Measurements from ENCODE around the gene TIGD3. TPM values are rescaled to one million over a fixed set of nuclear protein-coding genes. Genes with fewer than 3 reads are reported as not detected.
"Not testable (repeated sequence)": the region's sequence is repeated elsewhere in the genome, so short reads cannot be mapped to it uniquely, and the experiment has no call there.

The TIGD3 gene
- total and polyA plus RNA-seq, 10 of the 15 experiments (the other 5 are each of a cell fraction or from before 2014, with no cell fraction given), result 0.13 to 1.4 (median 0.57) TPM

DNA sequence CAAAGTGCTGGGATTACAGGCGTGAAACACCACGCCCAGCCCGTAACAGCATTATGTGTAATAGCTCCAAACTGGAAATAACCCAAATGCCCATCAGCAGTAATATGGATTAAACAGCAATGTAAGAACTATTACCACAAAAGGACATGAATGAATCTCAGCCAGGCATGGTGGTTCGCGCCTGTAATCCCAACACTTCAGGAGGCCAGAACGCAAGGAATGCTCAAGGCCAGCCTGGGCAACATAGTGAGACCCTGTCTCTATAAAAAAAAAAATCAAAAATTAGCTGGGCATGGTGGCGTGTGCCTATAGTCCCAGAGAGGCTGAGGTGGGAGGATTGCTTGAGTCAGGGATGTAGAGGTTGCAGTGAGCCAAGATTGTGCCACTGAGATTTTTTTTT is 24.0 kb upstream of the TIGD3 start (continued):
- TF ChIP-seq, protein P1, sequence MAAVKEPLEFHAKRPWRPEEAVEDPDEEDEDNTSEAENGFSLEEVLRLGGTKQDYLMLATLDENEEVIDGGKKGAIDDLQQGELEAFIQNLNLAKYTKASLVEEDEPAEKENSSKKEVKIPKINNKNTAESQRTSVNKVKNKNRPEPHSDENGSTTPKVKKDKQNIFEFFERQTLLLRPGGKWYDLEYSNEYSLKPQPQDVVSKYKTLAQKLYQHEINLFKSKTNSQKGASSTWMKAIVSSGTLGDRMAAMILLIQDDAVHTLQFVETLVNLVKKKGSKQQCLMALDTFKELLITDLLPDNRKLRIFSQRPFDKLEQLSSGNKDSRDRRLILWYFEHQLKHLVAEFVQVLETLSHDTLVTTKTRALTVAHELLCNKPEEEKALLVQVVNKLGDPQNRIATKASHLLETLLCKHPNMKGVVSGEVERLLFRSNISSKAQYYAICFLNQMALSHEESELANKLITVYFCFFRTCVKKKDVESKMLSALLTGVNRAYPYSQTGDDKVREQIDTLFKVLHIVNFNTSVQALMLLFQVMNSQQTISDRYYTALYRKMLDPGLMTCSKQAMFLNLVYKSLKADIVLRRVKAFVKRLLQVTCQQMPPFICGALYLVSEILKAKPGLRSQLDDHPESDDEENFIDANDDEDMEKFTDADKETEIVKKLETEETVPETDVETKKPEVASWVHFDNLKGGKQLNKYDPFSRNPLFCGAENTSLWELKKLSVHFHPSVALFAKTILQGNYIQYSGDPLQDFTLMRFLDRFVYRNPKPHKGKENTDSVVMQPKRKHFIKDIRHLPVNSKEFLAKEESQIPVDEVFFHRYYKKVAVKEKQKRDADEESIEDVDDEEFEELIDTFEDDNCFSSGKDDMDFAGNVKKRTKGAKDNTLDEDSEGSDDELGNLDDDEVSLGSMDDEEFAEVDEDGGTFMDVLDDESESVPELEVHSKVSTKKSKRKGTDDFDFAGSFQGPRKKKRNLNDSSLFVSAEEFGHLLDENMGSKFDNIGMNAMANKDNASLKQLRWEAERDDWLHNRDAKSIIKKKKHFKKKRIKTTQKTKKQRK (IDR thresholded peaks at IDR 0.05; ENCODE audit: low read depth, low read length), result no peak
- TF ChIP-seq, protein P2, sequence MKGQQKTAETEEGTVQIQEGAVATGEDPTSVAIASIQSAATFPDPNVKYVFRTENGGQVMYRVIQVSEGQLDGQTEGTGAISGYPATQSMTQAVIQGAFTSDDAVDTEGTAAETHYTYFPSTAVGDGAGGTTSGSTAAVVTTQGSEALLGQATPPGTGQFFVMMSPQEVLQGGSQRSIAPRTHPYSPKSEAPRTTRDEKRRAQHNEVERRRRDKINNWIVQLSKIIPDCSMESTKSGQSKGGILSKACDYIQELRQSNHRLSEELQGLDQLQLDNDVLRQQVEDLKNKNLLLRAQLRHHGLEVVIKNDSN (IDR thresholded peaks at IDR 0.05; ENCODE audit: borderline replicate concordance, extremely low read length, insufficient read depth, low read depth, low read length), result no peak

DNA sequence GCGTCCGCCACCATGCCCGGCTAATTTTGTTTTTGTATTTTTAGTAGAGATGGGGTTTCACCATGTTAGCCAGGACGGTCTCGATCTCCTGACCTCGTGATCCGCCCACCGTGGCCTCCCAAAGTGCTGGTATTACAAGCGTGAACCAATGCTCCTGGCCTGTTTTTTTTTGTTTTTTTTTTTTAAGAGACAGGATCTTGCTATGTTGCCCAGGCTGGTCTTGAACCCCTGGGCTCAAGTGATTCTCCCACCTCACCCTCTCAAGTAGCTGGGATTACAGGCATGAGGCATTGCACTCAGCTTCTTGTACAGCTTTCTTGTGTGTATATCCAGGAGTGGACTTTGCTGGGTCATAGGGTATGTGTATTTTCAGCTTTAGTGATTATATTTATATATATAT is 22.0 kb upstream of the TIGD3 start:
- H3K36me3 ChIP-seq (ENCODE audit: control insufficient read depth in 2 of 2, insufficient read depth in 2 of 2, low read length in 1 of 2); H3K4me1 ChIP-seq (ENCODE audit: control insufficient read depth, insufficient read depth, low read length); H3K9me3 ChIP-seq (replicated peaks; ENCODE audit: control insufficient read depth, insufficient read depth, low read length); H3K4me3 ChIP-seq; H3K9ac ChIP-seq (ENCODE audit: control insufficient read depth, insufficient read depth, low read length); ATAC-seq; H4K20me1 ChIP-seq (ENCODE audit: control insufficient read depth, insufficient read depth); H2AFZ ChIP-seq (ENCODE audit: control insufficient read depth, low read depth, low read length); BruUV-seq (replicated peaks); H3K4me2 ChIP-seq (ENCODE audit: control insufficient read depth, insufficient read depth); H3K27me3 ChIP-seq (replicated peaks in 1 of 2; ENCODE audit: control insufficient read depth in 2 of 2, insufficient read depth in 2 of 2, low read length in 1 of 2); DNase-seq (ENCODE audit: low read depth, low spot score); FAIRE-seq; in situ Hi-C loops (cut with MboI); H3K27ac ChIP-seq (ENCODE audit: control insufficient read depth, insufficient read depth): not testable (repeated sequence)
- H3K79me2 ChIP-seq (ENCODE audit: control insufficient read depth, insufficient read depth, low read length), result peaks cover 34% of the 10 kb centered on the region
- POLR2A ChIA-PET, result interaction anchor here (1.1 to 1.7 kb wide), 6 partner anchors 10 to 175 kb away, joined by 3 to 9 read pairs (median 4); no protein-coding TSS in a partner anchor
- SMC1A ChIA-PET (ENCODE audit: uncharacterized antibody, unreplicated experiment), result interaction anchor here (0.6 to 6.6 kb wide), 14 partner anchors 10 to 485 kb away, joined by 3 to 64 read pairs (median 4); partner anchors contain the start of genes CAPN1 and POLA2
- WGBS (ENCODE audit: insufficient coverage, insufficient replicate concordance, low lambda C conversion rate, missing lambda C conversion rate), result 84% methylated on average over 9 of the region's 9 CpGs
- RAD21 ChIA-PET (ENCODE audit: unreplicated experiment), result interaction anchor here (1.0 to 4.5 kb wide), 12 partner anchors 9 to 283 kb away, joined by 3 to 26 read pairs (median 5); partner anchors contain the start of genes CDC42EP2, PCNX3 and POLA2
- intact Hi-C loops (cut with micrococcal nuclease; ENCODE audit: unreplicated experiment), result loop anchor here (5.0 to 10.0 kb wide), 2 partner anchors 70 to 218 kb away; partner anchors contain the start of genes POLA2, TM7SF2 and ZNHIT2
- CTCF ChIA-PET, result interaction anchor here (0.6 to 9.3 kb wide), 23 partner anchors 10 to 487 kb away, joined by 3 to 261 read pairs (median 4); partner anchors contain the start of genes CDC42EP2, MALAT1 and POLA2
